H1 (cell line): ENCODE data around the gene MOGAT3. TPM values are rescaled to one million over a fixed set of nuclear protein-coding genes. Genes with fewer than 3 reads are reported as not detected.

ENCODE experiments used
- ASH2L ChIP-seq: fragments of 200-600, 300-600 bp; sonication (generic); IDR thresholded peaks from one replicate; pipeline ENCODE4 v1.7.1; 2017; ENCODE audit warnings: low read length
- BACH1 ChIP-seq: IDR thresholded peaks from 2 replicates; pipeline ENCODE4 v1.6.1; 2012; ENCODE audit warnings: low read length, improper control_type of control experiment
- BCL11A ChIP-seq, 2 experiments: IDR thresholded peaks; one replicate each; pipeline ENCODE4 v1.6.1; 2011; ENCODE audit warnings: low read depth in 2 of 2, low read length in 2 of 2, mild to moderate bottlenecking in 2 of 2
- CBX5 ChIP-seq: fragments of 300-800, 300-1000 bp; sonication (generic); IDR thresholded peaks from 2 replicates; pipeline ENCODE4 v1.7.1; 2016; ENCODE audit warnings: antibody characterized with exemption, low read length, low read depth
- CREB1 ChIP-seq: IDR thresholded peaks from 2 replicates; pipeline ENCODE4 v1.6.1; 2012; ENCODE audit warnings: inconsistent platforms
- CTBP2 ChIP-seq: IDR thresholded peaks from 2 replicates; pipeline ENCODE4 v1.7.0; 2011; ENCODE audit warnings: borderline replicate concordance, mild to moderate bottlenecking, moderate library complexity, mixed read lengths, low read length; ENCODE audit not compliant: insufficient read depth, insufficient read length
- EZH2 ChIP-seq: fragments of 200-600 bp; sonication (generic); IDR thresholded peaks from 2 replicates; pipeline ENCODE4 v1.7.1; 2012; ENCODE audit warnings: low read depth, mild to moderate bottlenecking, moderate library complexity, low read length, inconsistent platforms; ENCODE audit not compliant: severe bottlenecking
- HDAC6 ChIP-seq: IDR thresholded peaks from one replicate; pipeline ENCODE4 v1.7.1; 2012; ENCODE audit warnings: low read depth, mild to moderate bottlenecking, inconsistent platforms, low read length, moderate library complexity
- JUN ChIP-seq: IDR thresholded peaks from 2 replicates; pipeline ENCODE4 v1.6.1; 2011; ENCODE audit warnings: low read depth, mild to moderate bottlenecking, improper control_type of control experiment, low read length
- JUND ChIP-seq: IDR thresholded peaks from 2 replicates; pipeline ENCODE4 v1.6.1; 2011; ENCODE audit warnings: mild to moderate bottlenecking, improper control_type of control experiment, low read length
- NANOG ChIP-seq: IDR thresholded peaks from 2 replicates; pipeline ENCODE4 v1.6.1; 2011; ENCODE audit warnings: low read length, low read depth, mild to moderate bottlenecking, inconsistent platforms; ENCODE audit not compliant: insufficient read depth, poor library complexity, severe bottlenecking
- POLR2AphosphoS5 ChIP-seq: IDR thresholded peaks from 2 replicates; pipeline ENCODE4 v1.6.1; 2011; ENCODE audit warnings: low read depth, low read length
- RBBP5 ChIP-seq: IDR thresholded peaks from 2 replicates; pipeline ENCODE4 v1.7.1; 2012; ENCODE audit warnings: low read depth, mild to moderate bottlenecking, inconsistent platforms, low read length, moderate library complexity, borderline replicate concordance
- SAP30 ChIP-seq: fragments of 300-600 bp; sonication (generic); IDR thresholded peaks from 2 replicates; pipeline ENCODE4 v1.7.1; 2012; ENCODE audit warnings: low read length, moderate library complexity, mild to moderate bottlenecking, inconsistent platforms; ENCODE audit not compliant: insufficient read depth, insufficient replicate concordance
- SIRT6 ChIP-seq: IDR thresholded peaks from one replicate; pipeline ENCODE4 v1.7.1; 2012; ENCODE audit warnings: low read length, inconsistent platforms
- SP4 ChIP-seq: IDR thresholded peaks from 2 replicates; pipeline ENCODE4 v1.6.1; 2012; ENCODE audit warnings: low read length, inconsistent platforms
- TAF1 ChIP-seq: IDR thresholded peaks from 2 replicates; pipeline ENCODE4 v1.6.1; 2011; ENCODE audit warnings: mild to moderate bottlenecking, low read depth, low read length
- TCF12 ChIP-seq: IDR thresholded peaks from 2 replicates; pipeline ENCODE4 v1.6.1; 2011; ENCODE audit warnings: low read depth, mild to moderate bottlenecking, low read length
- ZNF274 ChIP-seq: IDR thresholded peaks from 2 replicates; pipeline ENCODE4 v1.7.0; 2012; ENCODE audit warnings: low read length, borderline replicate concordance; ENCODE audit errors: extremely low read depth
- polyA plus RNA-seq, 7 experiments: library from polyadenylated mRNA; depleted of rRNA in 3 of 7; stranded (reverse) in 5 of 7; unstranded in 2 of 7; fragments of >200 nt in 5 of 7; fragments of 200-250 nt in 2 of 7; gene quantifications; 1 replicate in 5 of 7; 2 replicates in 1 of 7; 4 replicates in 1 of 7; pipeline versions ENCODE4 v1.2.1 to v1.2.3, GENCODE V29; 2011 to 2013; ENCODE audit warnings: missing spikeins in 2 of 7, mixed read lengths in 2 of 7
- total RNA-seq: library from RNA; stranded (reverse); fragmentation: NEBNext Ultra II Directional; extraction: Animal tissue kit (Norgen Biotek cat#: 25700); gene quantifications from 2 replicates; pipeline ENCODE4 v1.2.1, GENCODE V29; 2021
- TF ChIP-seq, protein P1 (sequence below): IDR thresholded peaks from 2 replicates; pipeline ENCODE4 v1.6.1; 2012; ENCODE audit warnings: inconsistent platforms

The MOGAT3 gene
- total and polyA plus RNA-seq, 2 of the 8 experiments (the other 6 are each of a cell fraction or from before 2014, with no cell fraction given): 0.21 to 0.82 TPM

DNA sequence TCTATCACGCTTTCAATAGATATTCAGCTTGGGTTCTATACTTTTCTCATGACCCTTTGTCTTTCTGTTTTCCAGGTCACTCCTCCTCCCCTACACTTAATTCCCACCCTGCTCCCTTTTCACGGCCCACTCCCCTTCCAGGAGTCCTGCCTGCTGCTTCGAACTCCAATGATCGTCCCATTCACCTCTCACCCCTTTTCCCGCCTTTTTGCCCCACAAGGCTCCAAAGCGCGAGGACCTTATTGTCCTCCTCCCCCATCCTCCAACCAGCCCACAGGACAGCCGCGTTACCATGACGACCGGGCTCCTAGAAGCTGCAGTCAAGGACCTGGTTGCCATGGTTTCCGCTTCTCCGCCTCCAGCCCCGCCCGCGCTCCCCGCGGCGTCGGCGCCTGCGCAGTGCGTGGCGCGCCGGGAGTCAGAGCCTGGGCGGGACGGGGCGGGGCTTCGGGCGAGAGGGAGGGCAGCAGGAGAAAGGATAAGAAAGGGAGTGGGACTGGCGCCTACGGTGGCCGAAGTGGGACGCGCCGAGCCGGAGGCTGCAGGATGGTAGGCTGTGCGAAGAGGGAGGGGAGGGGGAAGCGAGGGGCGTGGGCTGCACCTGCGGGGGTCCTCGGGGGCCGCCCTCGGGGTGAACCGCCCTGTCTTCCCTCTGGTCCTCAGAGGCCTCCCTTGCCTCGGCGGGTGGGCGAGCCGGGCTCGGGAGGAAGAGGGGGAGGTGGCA lies 46.7 kb downstream of the MOGAT3 start, which contains the start of gene AP1S1 (continued):
- no peak for TF ChIP-seq BACH1
- no peak for TF ChIP-seq ZNF274
- TF ChIP-seq EZH2: no peak
- TF ChIP-seq CBX5: no peak
- TF ChIP-seq, protein P1, sequence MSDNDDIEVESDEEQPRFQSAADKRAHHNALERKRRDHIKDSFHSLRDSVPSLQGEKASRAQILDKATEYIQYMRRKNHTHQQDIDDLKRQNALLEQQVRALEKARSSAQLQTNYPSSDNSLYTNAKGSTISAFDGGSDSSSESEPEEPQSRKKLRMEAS: peak; percentile 100
- no peak for TF ChIP-seq HDAC6
- no peak for TF ChIP-seq RBBP5
- TF ChIP-seq SIRT6: no peak
- peak; percentile 46 for TF ChIP-seq ASH2L
- TF ChIP-seq NANOG: no peak
- TF ChIP-seq CREB1: 0 out of 2 replicates have a peak, but pooled peaks have one; percentile 7
- TF ChIP-seq TCF12: no peak
- no peak for TF ChIP-seq JUN
- no peak for TF ChIP-seq CTBP2
- 0 out of 2 replicates have a peak, but pooled peaks have one; percentile 20 for TF ChIP-seq TAF1
- TF ChIP-seq POLR2AphosphoS5: no peak
- TF ChIP-seq SAP30: no peak
- TF ChIP-seq SP4: 0 out of 2 replicates have a peak, but pooled peaks have one; percentile 72
- no peak for TF ChIP-seq BCL11A (IDR thresholded peaks at IDR 0.05; ENCODE audit: low read depth in 2 of 2, low read length in 2 of 2)
- no peak for TF ChIP-seq JUND
